ENCODE data around the gene ZRANB1. TPM values are rescaled to one million over a fixed set of nuclear protein-coding genes. Genes with fewer than 3 reads are reported as not detected.

ZRANB1 gene
- 28.5 and 30.5 TPM in 2 replicates for total RNA-seq (2013; cell fraction: nucleolus; rRNA removed)
- total RNA-seq (2014; rRNA removed) = 8.2 and 9.4 TPM in 2 replicates
- total RNA-seq (2014; rRNA removed; fragmentation: Illumina TruSeq; extraction: Trizol) = 11.8 and 11.9 TPM in 2 replicates
- 8.2 and 8.4 TPM in 2 replicates for total RNA-seq (2021)
- 6.2 TPM for polyA plus RNA-seq (2011; ENCODE audit: low read depth)
- polyA plus RNA-seq (2011; rRNA removed) = 8.9 and 10.7 TPM in 2 replicates
- polyA plus RNA-seq (2011; cell fraction: cytosol; rRNA removed) = 3.8 and 5.2 TPM in 2 replicates
- polyA plus RNA-seq (2011; cell fraction: nucleus; rRNA removed) = 4.4 and 5.0 TPM in 2 replicates
- 7.1 and 8.8 TPM in 2 replicates for polyA plus RNA-seq (2012)
- polyA plus RNA-seq (2014; fragmentation: Illumina TruSeq; extraction: Trizol) = 8.1 and 10.1 TPM in 2 replicates
- polyA plus RNA-seq (2014; fragmentation: Nextera tagmentation; extraction: Ambion mirVana) = 1 to 10 TPM; 2.2 to 2.8 TPM
- polyA plus RNA-seq (2014; rRNA removed) = 4.4 and 4.5 TPM in 2 replicates
- polyA plus RNA-seq (2016; fragmentation: Nextera tagmentation; extraction: Ambion mirVana) = 1 to 10 TPM; 1.7 to 4.4 TPM
- polyA minus RNA-seq (2011; rRNA and poly(A)+ RNA removed) = 15.9 and 20.8 TPM in 2 replicates
- 7.4 and 7.6 TPM in 2 replicates for polyA minus RNA-seq (2011; cell fraction: cytosol; rRNA and poly(A)+ RNA removed)
- 5.9 and 7.7 TPM in 2 replicates for polyA minus RNA-seq (2011; cell fraction: nucleus; rRNA and poly(A)+ RNA removed)
- Bru-seq, nascent RNA = percentile 81 among the genes with signal in this experiment
- percentile 84 among the genes with signal in this experiment for BruChase-seq, experiment 1, labeled RNA remaining after a 6-hour chase
- percentile 87 among the genes with signal in this experiment for BruChase-seq, experiment 2, labeled RNA remaining after a 2-hour chase
- long read RNA-seq, experiment 1 = 0 reads
- long read RNA-seq, experiment 2, full-length matches to known transcripts = 10 of 18 reads
- long read RNA-seq, experiment 2, partial matches to known transcripts = 5 of 18 reads
- long read RNA-seq, experiment 2, other reads (novel, unspliced or antisense) = 3 of 18 reads

GRCh38 chr10:124941823-124942222 is at the start of gene ZRANB1:
Gene ZRANB1 (plus strand): TSS chr10:124942123. CDS start chr10:124942494, 371 bp downstream.
- Histone ChIP-seq H3K36me3 (ENCODE audit: control insufficient read depth in 2 of 2, insufficient read depth in 2 of 2, low read length in 1 of 2) (no peaks in the 10 kb centered on the region; a peak in 2 of 4 replicates), H3K9ac (ENCODE audit: control insufficient read depth, insufficient read depth, low read length) (no peak within 1 kb of the TSS), H3K27me3 (replicated peaks in 1 of 2; ENCODE audit: control insufficient read depth in 2 of 2, insufficient read depth in 2 of 2, low read length in 1 of 2) (no peaks in the 10 kb centered on the region), H4K20me1 (ENCODE audit: control insufficient read depth, insufficient read depth) (no peaks in the 10 kb centered on the region), H2AFZ (ENCODE audit: control insufficient read depth, low read depth, low read length) (no peak within 1 kb of the TSS), H3K4me2 (ENCODE audit: control insufficient read depth, insufficient read depth) (no peak within 1 kb of the TSS), H3K9me3 (replicated peaks; ENCODE audit: control insufficient read depth, insufficient read depth, low read length) (no peaks in the 10 kb centered on the region), H3K79me2 (ENCODE audit: control insufficient read depth, insufficient read depth, low read length) (peaks cover 51% of the 10 kb centered on the region), H3K27ac (ENCODE audit: control insufficient read depth, insufficient read depth) (no peak within 1 kb of the TSS), H3K4me3 (no peak within 1 kb of the TSS), H3K4me1 (ENCODE audit: control insufficient read depth, insufficient read depth, low read length) (peaks cover 5% of the 10 kb centered on the region; the same call in 1 of the 2 replicates)
- ChIA-PET CTCF (interaction anchor here (1.6 kb wide), 1 partner anchor 12 kb away, joined by 4 read pairs; no protein-coding TSS in a partner anchor), SMC1A (ENCODE audit: uncharacterized antibody, unreplicated experiment) (interaction anchor here (0.7 kb wide), 1 partner anchor 16 kb away, joined by 3 read pairs; no protein-coding TSS in a partner anchor), POLR2A (no interaction called here), RAD21 (ENCODE audit: unreplicated experiment) (no interaction called here)
- TF ChIP-seq E2F4 (IDR thresholded peaks at IDR 0.05; ENCODE audit: low read depth, low read length) (no peak), EGR1 (IDR thresholded peaks at IDR 0.05; ENCODE audit: borderline replicate concordance in 1 of 2, low read depth in 2 of 2, low read length in 2 of 2) (no peak), HDAC2 (IDR thresholded peaks at IDR 0.05) (no peak)
- TF ChIP-seq, protein P1, sequence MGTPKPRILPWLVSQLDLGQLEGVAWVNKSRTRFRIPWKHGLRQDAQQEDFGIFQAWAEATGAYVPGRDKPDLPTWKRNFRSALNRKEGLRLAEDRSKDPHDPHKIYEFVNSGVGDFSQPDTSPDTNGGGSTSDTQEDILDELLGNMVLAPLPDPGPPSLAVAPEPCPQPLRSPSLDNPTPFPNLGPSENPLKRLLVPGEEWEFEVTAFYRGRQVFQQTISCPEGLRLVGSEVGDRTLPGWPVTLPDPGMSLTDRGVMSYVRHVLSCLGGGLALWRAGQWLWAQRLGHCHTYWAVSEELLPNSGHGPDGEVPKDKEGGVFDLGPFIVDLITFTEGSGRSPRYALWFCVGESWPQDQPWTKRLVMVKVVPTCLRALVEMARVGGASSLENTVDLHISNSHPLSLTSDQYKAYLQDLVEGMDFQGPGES (IDR thresholded peaks at IDR 0.05) = no peak
- BruUV-seq (replicated peaks) = no TSS peak
- in situ Hi-C loops (cut with MboI) = no loop called here
- intact Hi-C loops (cut with micrococcal nuclease; ENCODE audit: unreplicated experiment) = no loop called here
- FAIRE-seq = no peak
- 98% methylated on average over 4 of the region's 4 CpGs for WGBS (ENCODE audit: insufficient coverage, insufficient replicate concordance, low lambda C conversion rate, missing lambda C conversion rate)
- no peak for ATAC-seq
- no peak for DNase-seq (ENCODE audit: low read depth, low spot score)
